K562 (cell line): Measurements from ENCODE around the gene TMEM218. TPM values are rescaled to one million over a fixed set of nuclear protein-coding genes. Genes with fewer than 3 reads are reported as not detected.

Experiments used
- CCAR2 ChIP-seq: fragments of 200-400 bp; formaldehyde crosslinking; IDR thresholded peaks from 2 replicates; pipeline ENCODE4 v1.6.1; 2017; ENCODE audit warnings: mild to moderate bottlenecking, low read depth, low read length
- FOXJ3 ChIP-seq: sonication (generic); formaldehyde crosslinking; IDR thresholded peaks from 2 replicates; pipeline ENCODE4 v1.4.0; 2020; ENCODE audit warnings: mild to moderate bottlenecking, missing genetic modification reagents
- KDM4B ChIP-seq, 2 experiments: fragments of 450-650 bp in 1 of 2; sonication (generic) in 1 of 2; IDR thresholded peaks; 2 replicates each; pipeline ENCODE4 v1.6.1; 2016 to 2017; ENCODE audit warnings: borderline replicate concordance in 2 of 2, antibody characterized with exemption in 1 of 2, low read depth in 1 of 2, mild to moderate bottlenecking in 1 of 2
- LCOR ChIP-seq: sonication (generic); formaldehyde crosslinking; IDR thresholded peaks from 2 replicates; pipeline ENCODE4 v1.8.0; 2022; ENCODE audit warnings: mild to moderate bottlenecking, missing genetic modification reagents
- MTA3 ChIP-seq: fragments of 450-650 bp; formaldehyde crosslinking; IDR thresholded peaks from 2 replicates; pipeline ENCODE4 v1.6.1; 2017; ENCODE audit warnings: mild to moderate bottlenecking, borderline replicate concordance
- MXD1 ChIP-seq: fragments of 250-450 bp; sonication (Bioruptor Pico); IDR thresholded peaks from 2 replicates; pipeline ENCODE4 v1.8.0; 2021; ENCODE audit warnings: borderline replicate concordance, mild to moderate bottlenecking, moderate library complexity; ENCODE audit not compliant: poor library complexity, severe bottlenecking
- NKRF ChIP-seq: fragments of 450-650 bp; IDR thresholded peaks from 2 replicates; pipeline ENCODE4 v1.6.1; 2016; ENCODE audit warnings: borderline replicate concordance
- PHF8 ChIP-seq: fragments of 200-600 bp; sonication (generic); IDR thresholded peaks from 2 replicates; pipeline ENCODE4 v1.6.1; 2012; ENCODE audit warnings: mixed run types, mild to moderate bottlenecking, inconsistent platforms, low read length, moderate library complexity, borderline replicate concordance
- RBM14 ChIP-seq: fragments of 200-400 bp; formaldehyde crosslinking; IDR thresholded peaks from 2 replicates; pipeline ENCODE4 v1.6.1; 2018; ENCODE audit warnings: low read depth, mild to moderate bottlenecking, low read length, moderate library complexity, borderline replicate concordance; ENCODE audit not compliant: insufficient read depth
- REST ChIP-seq, 2 experiments: fragments of 450-650 bp; formaldehyde crosslinking in 1 of 2; IDR thresholded peaks; 2 replicates each; pipeline versions ENCODE4 v1.4.0 to v1.6.1; 2014 to 2020; ENCODE audit warnings: mild to moderate bottlenecking in 2 of 2, borderline replicate concordance in 1 of 2, low read depth in 1 of 2
- TARDBP ChIP-seq: fragments of 450-650 bp; IDR thresholded peaks from 2 replicates; pipeline ENCODE4 v1.6.1; 2016
- TBL1XR1 ChIP-seq, 2 experiments: IDR thresholded peaks; 2 replicates each; pipeline ENCODE4 v1.6.1; 2012; ENCODE audit warnings: improper control_type of control experiment in 2 of 2, low read length in 2 of 2, mild to moderate bottlenecking in 1 of 2
- ZNF24 ChIP-seq: fragments of 450-650 bp; IDR thresholded peaks from 2 replicates; pipeline ENCODE4 v1.6.1; 2016
- ZNF282 ChIP-seq: sonication (generic); formaldehyde crosslinking; IDR thresholded peaks from 2 replicates; pipeline ENCODE4 v1.8.1; 2023; ENCODE audit warnings: missing genetic modification reagents
- ZNF311 ChIP-seq: fragments of 250-450 bp; sonication (Bioruptor Pico); IDR thresholded peaks from 2 replicates; pipeline ENCODE4 v1.4.0; 2020; ENCODE audit warnings: mild to moderate bottlenecking, moderate library complexity
- ZNF41 ChIP-seq: fragments of 250-450 bp; sonication (Bioruptor Pico); conservative IDR thresholded peaks from 2 replicates; pipeline ENCODE4 v1.4.0; 2020; ENCODE audit warnings: mild to moderate bottlenecking
- polyA plus RNA-seq, 8 experiments: library from polyadenylated mRNA; depleted of rRNA in 4 of 8; stranded (reverse) in 5 of 8; unstranded in 3 of 8; fragments of >200 nt; fragmentation: Nextera tagmentation in 2 of 8; fragmentation: Illumina TruSeq in 1 of 8; extraction: Ambion mirVana in 2 of 8; extraction: Trizol in 1 of 8; gene quantifications; 2 replicates each; pipeline versions ENCODE4 v1.2.1 to v1.2.3, GENCODE V29; 2011 to 2014; ENCODE audit warnings: inconsistent platforms in 1 of 8, missing spikeins in 1 of 8
- total RNA-seq, 7 experiments: library from RNA; depleted of rRNA in 6 of 7; stranded (reverse); fragments of >200 nt in 6 of 7; fragmentation: Illumina TruSeq in 2 of 7; extraction: Trizol in 2 of 7; gene quantifications; 2 replicates each; pipeline versions ENCODE4 v1.2.1 to v1.2.3, GENCODE V29; 2011 to 2021; ENCODE audit warnings: low replicate concordance in 1 of 7

TMEM218 gene
- total and polyA plus RNA-seq, 9 of the 15 experiments (the other 6 are each of a cell fraction or from before 2014, with no cell fraction given), result 13.4 to 32.2 (median 25.4) TPM

- TF ChIP-seq REST (IDR thresholded peaks at IDR 0.05; ENCODE audit: borderline replicate concordance), result peak; percentile 60
- TF ChIP-seq REST (CRISPR knock-in tag; IDR thresholded peaks at IDR 0.05; ENCODE audit: low read depth), result no peak
- TF ChIP-seq KDM4B (IDR thresholded peaks at IDR 0.05; ENCODE audit: borderline replicate concordance in 2 of 2, low read depth in 1 of 2), result peak in 1 of 2 experiments; percentile 87; a peak in 1 of 4 replicates
- TF ChIP-seq LCOR (CRISPR knock-in tag), result peak; percentile 42; the same call in 1 of the 2 replicates
- peak; percentile 89 for TF ChIP-seq TARDBP
- 0 out of 2 replicates have a peak, but pooled peaks have one; percentile 22 for TF ChIP-seq MTA3
- TF ChIP-seq PHF8, result peak; percentile 66
- no peak for TF ChIP-seq ZNF311 (CRISPR knock-in tag)
- no peak for TF ChIP-seq TBL1XR1 (IDR thresholded peaks at IDR 0.05; ENCODE audit: low read length in 2 of 2)
- TF ChIP-seq ZNF24, result no peak
- TF ChIP-seq ZNF41 (CRISPR knock-in tag), result no peak
- no peak for TF ChIP-seq FOXJ3 (CRISPR knock-in tag)
- TF ChIP-seq MXD1 (CRISPR knock-in tag), result no peak
- no peak for TF ChIP-seq RBM14
- no peak for TF ChIP-seq NKRF
- TF ChIP-seq ZNF282 (CRISPR knock-in tag), result no peak
- no peak for TF ChIP-seq CCAR2
Observed at GRCh38 chr11:125111343-125112207, at the start of gene TMEM218 (continued).
